GM18867 (cell line): Measurements from ENCODE around the gene C7orf25.

ENCODE experiments used
- ATAC-seq: cut with Tn5 transposase; IDR thresholded peaks from one replicate; pipeline ENCODE4 v1.9.1; 2021; ENCODE audit warnings: mild to moderate bottlenecking, moderate library complexity; ENCODE audit not compliant: unreplicated experiment

C7orf25 gene

DNA sequence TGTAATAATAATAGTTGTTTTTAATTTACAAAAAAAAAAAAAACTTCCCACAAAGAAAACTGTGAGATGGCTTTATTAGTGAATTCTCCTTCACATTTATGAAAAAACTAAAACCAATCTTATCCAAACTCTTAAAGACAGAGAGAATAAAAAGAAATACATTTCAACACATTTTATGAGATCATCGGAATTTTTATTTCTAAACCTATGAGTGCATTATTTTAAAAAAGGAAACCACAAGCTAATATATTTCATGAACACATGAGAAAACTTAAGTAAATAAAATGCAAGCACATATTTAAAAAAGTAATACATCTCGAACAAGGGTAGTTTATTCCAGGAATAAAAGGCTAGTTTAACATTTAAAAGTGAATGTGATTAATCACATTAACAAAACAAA is 31.5 kb downstream of the C7orf25 start:
- ATAC-seq: no peak

DNA sequence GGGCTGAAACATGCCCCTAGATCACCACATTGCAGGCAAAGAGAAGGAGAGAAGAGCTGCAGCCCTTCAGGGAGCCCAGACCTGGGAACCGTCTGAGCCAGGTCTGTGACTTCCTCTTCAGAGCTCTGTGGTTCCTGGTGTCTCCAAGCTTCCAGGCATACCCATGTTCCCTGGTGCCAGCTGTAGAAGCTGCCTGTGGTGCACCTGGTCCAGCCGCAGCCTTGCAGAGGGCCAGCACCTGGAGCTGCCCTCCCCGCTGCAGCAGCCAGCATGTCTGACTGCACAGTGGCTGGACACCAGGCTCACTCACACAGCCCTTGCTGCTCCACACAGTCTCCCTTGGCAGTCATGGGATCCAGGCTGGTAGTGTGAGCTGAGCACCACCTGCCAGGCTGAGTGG is 33.6 kb downstream of the C7orf25 start:
- no peak for ATAC-seq

DNA sequence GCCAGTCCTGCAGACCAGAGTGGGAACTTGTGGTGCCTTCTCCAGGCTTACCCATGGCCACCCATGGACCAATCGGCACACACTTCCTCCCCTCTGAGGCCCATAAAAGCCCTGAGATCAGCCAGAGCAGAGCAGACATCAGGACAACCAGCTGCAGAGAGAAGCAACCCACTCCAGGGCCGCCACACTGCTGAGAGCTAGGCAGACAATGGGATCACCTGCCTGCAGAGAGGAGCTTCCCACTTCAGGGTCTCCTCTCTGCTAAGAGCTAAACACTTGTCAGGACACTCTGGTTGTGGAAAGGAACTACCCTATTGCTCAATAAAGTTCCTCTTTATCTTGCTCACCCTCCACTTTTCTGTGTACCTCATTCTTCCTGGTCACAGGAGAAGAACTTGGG is 34.0 kb downstream of the C7orf25 start:
- ATAC-seq: no peak

DNA sequence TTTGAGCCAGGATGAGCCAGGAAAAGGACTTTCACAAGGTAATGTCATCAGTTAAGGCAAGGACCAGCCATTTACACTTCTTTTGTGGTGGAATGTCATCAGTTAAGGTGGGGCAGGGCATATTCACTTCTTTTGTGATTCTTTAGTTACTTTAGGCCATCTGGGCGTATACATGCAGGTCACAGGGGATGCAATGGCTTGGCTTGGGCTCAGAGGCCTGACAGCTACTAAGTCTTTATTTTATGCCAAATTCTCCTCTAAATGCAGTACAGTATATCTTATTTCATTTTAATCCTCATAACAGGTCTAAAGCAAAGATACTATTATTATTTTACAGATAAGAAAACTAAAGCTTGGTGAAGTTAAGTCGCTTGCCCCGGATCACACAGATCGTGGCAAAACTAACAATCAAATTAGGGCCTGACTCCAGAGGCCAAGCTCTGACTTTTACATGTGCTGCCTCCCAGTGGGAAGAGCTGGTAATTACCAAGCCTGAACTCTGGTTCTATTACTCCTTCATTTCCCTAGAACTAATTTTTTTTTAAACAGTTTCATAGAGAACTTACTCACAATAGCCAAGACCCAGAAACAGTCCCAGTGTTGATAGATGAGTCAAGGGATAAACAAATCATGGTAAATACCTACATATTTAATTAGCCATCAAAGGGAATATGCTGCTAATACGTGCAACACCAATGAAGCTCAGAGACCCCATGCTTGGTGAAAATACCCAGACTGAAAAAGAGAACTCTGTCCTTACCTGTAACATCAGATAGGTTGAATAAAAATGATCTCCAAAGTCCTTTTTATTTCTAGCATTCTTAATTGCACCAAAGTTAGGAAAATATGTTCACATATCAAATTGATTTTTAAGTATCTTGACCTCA is 35.4 kb downstream of the C7orf25 start:
- peak; percentile 99 for ATAC-seq

DNA sequence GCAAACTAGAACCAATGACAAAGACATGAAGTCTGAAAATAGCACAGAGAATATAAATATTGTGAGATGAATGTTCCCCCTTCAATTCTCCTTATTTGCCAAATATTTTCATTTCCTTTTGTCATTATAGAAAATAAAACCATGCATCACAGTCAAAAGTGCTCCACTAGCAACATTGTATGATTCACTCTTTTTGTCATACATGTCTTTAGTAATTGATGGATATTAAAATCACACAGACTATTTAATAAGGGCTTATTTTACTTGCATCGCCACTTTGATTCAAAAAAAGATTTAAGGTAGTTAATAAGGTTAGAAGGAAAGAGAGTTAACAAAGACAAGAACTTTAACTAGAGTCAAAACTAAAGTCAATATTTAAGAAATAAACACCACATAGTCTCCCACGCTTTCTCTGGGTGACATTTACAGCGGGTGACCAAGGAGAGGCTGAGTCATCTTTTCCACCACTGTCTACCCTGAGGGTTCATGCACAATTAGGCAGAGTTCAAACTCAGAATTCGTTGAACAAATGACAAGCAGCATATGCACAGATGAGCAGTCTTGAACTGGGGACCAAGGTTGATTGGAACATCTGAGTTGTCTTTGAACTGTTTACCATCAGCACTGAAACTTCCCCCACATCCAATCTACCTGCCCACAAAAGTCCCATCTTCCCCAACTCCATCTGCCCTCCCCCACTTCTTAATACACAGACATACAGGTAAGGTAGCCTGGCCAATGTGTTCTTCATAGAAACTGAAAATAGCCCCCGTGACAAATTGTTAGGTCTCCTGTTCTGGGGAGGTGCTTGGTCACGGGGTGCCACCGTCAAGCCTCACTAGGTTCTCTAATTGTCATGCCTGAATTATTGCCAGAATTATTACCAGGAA is 42.5 kb downstream of the C7orf25 start:
- ATAC-seq: peak; percentile 97

DNA sequence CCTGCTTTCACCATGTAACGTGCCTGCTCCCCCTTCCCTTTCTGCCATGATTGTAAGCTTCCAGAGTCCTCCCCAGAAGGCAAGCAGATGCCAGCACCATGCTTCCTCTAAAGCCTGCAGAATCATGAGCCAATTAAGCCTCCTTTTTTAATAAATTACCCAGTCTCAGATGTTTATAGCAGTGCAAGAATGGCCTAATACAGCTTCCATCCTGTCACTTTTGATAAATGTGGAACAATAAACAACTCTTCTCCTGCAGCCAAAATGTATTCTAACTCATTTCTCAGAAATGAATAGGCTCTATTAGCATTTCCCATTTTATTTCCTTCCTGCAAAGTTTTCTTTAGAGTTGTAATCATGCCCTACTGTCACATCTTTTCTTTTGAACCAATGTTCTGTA is 43.4 kb downstream of the C7orf25 start:
- ATAC-seq: no peak
